ENCODE measurements around the gene ARPIN. TPM values are rescaled to one million over a fixed set of nuclear protein-coding genes. Genes with fewer than 3 reads are reported as not detected.

Gene ARPIN
- total and polyA plus RNA-seq, 10 of the 15 experiments (the other 5 are each of a cell fraction or from before 2014, with no cell fraction given), result 0.02 to 0.04 TPM; not detected in 8

DNA sequence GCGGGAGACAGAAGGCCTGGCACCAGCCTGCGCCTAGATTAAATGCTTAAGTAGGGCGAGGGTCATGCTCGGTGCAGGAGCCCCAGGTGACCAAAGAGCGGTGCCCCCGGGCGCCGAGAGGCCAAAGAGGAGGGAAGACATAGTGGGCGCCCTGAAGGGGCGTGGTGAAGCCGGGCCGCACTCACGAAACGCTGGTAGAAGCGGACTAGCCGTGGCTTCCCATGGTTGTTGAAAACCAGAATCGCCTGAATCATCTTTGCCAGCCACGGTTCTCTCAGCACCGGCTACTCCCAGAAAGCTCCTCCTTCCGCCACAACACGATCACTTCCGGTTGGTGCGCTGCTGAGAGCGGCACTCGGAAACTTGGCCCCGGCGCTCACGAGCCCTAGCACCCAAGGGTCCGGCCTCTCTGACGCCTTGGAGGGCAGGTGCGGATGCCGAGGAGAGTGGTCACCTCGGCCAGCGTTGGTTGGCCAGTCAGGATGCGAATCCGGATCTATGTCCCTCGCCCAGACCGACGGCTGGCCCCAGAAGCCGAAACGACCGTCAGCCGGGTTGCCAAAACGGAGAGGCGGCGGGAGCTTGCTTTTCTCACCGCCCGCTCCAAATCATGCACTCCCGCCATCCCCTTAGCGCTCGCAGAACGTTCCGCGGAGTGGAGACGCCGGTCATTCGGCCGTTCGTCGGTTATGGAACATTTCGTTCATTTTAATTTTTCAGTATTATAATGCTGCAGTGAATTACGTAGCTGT lies 18.9 kb downstream of the ARPIN start, which contains the start of gene AP3S2 (continued):
- TF ChIP-seq RELB (IDR thresholded peaks at IDR 0.05; ENCODE audit: low read depth) (peak; percentile 95), NFYB (IDR thresholded peaks at IDR 0.05; ENCODE audit: insufficient read depth, low read depth, low read length) (no peak), TAF1 (IDR thresholded peaks at IDR 0.05; ENCODE audit: borderline replicate concordance, low read depth, low read length) (peak; percentile 98), HDAC6 (IDR thresholded peaks at IDR 0.05; ENCODE audit: unreplicated experiment) (no peak), MLLT1 (IDR thresholded peaks at IDR 0.05) (peak; percentile 88), BHLHE40 (IDR thresholded peaks at IDR 0.05; ENCODE audit: borderline replicate concordance in 1 of 2, low read depth in 2 of 2, low read length in 1 of 2) (peak; percentile 64 to 79), ZNF217 (IDR thresholded peaks at IDR 0.05) (peak; percentile 39; the same call in 1 of the 2 replicates), NR2C2 (IDR thresholded peaks at IDR 0.05; ENCODE audit: borderline replicate concordance, control insufficient read depth, insufficient read length, low read depth) (no peak), SMC3 (IDR thresholded peaks at IDR 0.05; ENCODE audit: borderline replicate concordance, low read length) (peak; percentile 26; the same call in 1 of the 2 replicates), TCF12 (IDR thresholded peaks at IDR 0.05; ENCODE audit: low read depth, low read length) (peak; percentile 64; the same call in 1 of the 2 replicates), NR2C1 (IDR thresholded peaks at IDR 0.05) (peak; percentile 93), SMAD1 (IDR thresholded peaks at IDR 0.05; ENCODE audit: low read depth, partially characterized antibody) (no peak), GABPA (IDR thresholded peaks at IDR 0.05; ENCODE audit: low read depth) (peak; percentile 99)
- TF ChIP-seq, protein P1, sequence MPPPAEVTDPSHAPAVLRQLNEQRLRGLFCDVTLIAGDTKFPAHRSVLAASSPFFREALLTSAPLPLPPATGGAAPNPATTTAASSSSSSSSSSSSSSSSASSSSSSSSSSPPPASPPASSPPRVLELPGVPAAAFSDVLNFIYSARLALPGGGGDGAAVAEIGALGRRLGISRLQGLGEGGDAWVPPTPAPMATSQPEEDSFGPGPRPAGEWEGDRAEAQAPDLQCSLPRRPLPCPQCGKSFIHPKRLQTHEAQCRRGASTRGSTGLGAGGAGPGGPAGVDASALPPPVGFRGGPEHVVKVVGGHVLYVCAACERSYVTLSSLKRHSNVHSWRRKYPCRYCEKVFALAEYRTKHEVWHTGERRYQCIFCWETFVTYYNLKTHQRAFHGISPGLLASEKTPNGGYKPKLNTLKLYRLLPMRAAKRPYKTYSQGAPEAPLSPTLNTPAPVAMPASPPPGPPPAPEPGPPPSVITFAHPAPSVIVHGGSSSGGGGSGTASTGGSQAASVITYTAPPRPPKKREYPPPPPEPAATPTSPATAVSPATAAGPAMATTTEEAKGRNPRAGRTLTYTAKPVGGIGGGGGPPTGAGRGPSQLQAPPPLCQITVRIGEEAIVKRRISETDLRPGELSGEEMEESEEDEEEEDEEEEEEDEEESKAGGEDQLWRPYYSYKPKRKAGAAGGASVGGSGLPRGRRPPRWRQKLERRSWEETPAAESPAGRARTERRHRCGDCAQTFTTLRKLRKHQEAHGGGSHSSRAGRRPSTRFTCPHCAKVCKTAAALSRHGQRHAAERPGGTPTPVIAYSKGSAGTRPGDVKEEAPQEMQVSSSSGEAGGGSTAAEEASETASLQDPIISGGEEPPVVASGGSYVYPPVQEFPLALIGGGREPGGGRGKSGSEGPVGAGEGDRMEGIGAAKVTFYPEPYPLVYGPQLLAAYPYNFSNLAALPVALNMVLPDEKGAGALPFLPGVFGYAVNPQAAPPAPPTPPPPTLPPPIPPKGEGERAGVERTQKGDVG (CRISPR knock-in tag; IDR thresholded peaks at IDR 0.05), result no peak
- TF ChIP-seq, protein P2, sequence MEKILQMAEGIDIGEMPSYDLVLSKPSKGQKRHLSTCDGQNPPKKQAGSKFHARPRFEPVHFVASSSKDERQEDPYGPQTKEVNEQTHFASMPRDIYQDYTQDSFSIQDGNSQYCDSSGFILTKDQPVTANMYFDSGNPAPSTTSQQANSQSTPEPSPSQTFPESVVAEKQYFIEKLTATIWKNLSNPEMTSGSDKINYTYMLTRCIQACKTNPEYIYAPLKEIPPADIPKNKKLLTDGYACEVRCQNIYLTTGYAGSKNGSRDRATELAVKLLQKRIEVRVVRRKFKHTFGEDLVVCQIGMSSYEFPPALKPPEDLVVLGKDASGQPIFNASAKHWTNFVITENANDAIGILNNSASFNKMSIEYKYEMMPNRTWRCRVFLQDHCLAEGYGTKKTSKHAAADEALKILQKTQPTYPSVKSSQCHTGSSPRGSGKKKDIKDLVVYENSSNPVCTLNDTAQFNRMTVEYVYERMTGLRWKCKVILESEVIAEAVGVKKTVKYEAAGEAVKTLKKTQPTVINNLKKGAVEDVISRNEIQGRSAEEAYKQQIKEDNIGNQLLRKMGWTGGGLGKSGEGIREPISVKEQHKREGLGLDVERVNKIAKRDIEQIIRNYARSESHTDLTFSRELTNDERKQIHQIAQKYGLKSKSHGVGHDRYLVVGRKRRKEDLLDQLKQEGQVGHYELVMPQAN (conservative IDR thresholded peaks at IDR 0.05), result peak; percentile 76
